ENCODE data around the gene KRTAP5-3.

DNA sequence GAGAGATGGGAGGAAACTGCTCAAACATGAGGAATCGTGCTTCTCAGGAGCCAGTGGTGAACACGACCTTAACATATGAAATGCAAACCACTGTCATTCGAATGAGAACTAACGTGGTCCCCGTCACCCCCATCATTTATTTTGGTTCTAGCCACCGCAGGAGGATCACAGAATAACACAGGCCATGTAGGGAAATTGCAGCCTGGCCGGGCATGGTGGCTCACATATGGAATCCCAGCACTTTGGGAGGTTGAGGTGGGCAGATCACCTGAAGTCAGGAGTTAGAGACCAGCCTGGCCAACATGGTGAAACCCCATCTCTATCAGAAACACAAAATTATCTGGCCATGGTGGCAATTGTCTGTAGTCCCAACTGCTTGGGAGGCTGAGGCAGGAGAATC lies 48.4 kb upstream of the KRTAP5-3 start:
- TF ChIP-seq, protein P1, sequence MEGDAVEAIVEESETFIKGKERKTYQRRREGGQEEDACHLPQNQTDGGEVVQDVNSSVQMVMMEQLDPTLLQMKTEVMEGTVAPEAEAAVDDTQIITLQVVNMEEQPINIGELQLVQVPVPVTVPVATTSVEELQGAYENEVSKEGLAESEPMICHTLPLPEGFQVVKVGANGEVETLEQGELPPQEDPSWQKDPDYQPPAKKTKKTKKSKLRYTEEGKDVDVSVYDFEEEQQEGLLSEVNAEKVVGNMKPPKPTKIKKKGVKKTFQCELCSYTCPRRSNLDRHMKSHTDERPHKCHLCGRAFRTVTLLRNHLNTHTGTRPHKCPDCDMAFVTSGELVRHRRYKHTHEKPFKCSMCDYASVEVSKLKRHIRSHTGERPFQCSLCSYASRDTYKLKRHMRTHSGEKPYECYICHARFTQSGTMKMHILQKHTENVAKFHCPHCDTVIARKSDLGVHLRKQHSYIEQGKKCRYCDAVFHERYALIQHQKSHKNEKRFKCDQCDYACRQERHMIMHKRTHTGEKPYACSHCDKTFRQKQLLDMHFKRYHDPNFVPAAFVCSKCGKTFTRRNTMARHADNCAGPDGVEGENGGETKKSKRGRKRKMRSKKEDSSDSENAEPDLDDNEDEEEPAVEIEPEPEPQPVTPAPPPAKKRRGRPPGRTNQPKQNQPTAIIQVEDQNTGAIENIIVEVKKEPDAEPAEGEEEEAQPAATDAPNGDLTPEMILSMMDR (IDR thresholded peaks at IDR 0.05): no peak
- TF ChIP-seq, protein P2, sequence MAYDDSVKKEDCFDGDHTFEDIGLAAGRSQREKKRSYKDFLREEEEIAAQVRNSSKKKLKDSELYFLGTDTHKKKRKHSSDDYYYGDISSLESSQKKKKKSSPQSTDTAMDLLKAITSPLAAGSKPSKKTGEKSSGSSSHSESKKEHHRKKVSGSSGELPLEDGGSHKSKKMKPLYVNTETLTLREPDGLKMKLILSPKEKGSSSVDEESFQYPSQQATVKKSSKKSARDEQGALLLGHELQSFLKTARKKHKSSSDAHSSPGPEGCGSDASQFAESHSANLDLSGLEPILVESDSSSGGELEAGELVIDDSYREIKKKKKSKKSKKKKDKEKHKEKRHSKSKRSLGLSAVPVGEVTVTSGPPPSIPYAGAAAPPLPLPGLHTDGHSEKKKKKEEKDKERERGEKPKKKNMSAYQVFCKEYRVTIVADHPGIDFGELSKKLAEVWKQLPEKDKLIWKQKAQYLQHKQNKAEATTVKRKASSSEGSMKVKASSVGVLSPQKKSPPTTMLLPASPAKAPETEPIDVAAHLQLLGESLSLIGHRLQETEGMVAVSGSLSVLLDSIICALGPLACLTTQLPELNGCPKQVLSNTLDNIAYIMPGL (CRISPR knock-in tag; IDR thresholded peaks at IDR 0.05; ENCODE audit: borderline replicate concordance): no peak
- TF ChIP-seq, protein P3, sequence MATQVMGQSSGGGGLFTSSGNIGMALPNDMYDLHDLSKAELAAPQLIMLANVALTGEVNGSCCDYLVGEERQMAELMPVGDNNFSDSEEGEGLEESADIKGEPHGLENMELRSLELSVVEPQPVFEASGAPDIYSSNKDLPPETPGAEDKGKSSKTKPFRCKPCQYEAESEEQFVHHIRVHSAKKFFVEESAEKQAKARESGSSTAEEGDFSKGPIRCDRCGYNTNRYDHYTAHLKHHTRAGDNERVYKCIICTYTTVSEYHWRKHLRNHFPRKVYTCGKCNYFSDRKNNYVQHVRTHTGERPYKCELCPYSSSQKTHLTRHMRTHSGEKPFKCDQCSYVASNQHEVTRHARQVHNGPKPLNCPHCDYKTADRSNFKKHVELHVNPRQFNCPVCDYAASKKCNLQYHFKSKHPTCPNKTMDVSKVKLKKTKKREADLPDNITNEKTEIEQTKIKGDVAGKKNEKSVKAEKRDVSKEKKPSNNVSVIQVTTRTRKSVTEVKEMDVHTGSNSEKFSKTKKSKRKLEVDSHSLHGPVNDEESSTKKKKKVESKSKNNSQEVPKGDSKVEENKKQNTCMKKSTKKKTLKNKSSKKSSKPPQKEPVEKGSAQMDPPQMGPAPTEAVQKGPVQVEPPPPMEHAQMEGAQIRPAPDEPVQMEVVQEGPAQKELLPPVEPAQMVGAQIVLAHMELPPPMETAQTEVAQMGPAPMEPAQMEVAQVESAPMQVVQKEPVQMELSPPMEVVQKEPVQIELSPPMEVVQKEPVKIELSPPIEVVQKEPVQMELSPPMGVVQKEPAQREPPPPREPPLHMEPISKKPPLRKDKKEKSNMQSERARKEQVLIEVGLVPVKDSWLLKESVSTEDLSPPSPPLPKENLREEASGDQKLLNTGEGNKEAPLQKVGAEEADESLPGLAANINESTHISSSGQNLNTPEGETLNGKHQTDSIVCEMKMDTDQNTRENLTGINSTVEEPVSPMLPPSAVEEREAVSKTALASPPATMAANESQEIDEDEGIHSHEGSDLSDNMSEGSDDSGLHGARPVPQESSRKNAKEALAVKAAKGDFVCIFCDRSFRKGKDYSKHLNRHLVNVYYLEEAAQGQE (IDR thresholded peaks at IDR 0.05): no peak
- TF ChIP-seq CBX2 (IDR thresholded peaks at IDR 0.05; ENCODE audit: borderline replicate concordance, low read depth) (no peak), POLR2A (IDR thresholded peaks at IDR 0.05; ENCODE audit: low read length) (no peak), JUN (IDR thresholded peaks at IDR 0.05) (no peak), EHMT2 (IDR thresholded peaks at IDR 0.05; ENCODE audit: low read depth) (no peak)

Data from A549 (cell line).